ENCODE data around the gene WASHC4. TPM values are rescaled to one million over a fixed set of nuclear protein-coding genes. Genes with fewer than 3 reads are reported as not detected.
A peak's percentile ranks its signal among the peaks of the same experiment; 100 is the strongest.

Gene WASHC4
- total and polyA plus RNA-seq, 2 experiments from 2014 or later, result 18.5 to 24.1 TPM

GRCh38 chr12:105212438-105212837 is 104.9 kb downstream of the WASHC4 start:
- no peak for TF ChIP-seq CTCF (IDR thresholded peaks at IDR 0.05; ENCODE audit: low read depth, low read length)
- DNase-seq (ENCODE audit: low read depth in 1 of 2, low spot score in 1 of 2), result peak in 1 of 2 donors; percentile 74
- H3K4me1 ChIP-seq (ENCODE audit: low read depth), result no peaks in the 10 kb centered on the region
- H3K9me3 ChIP-seq (ENCODE audit: low read depth), result no peaks in the 10 kb centered on the region
- no peak overlapping the region for H3K27ac ChIP-seq
- H3K4me3 ChIP-seq, result no peak overlapping the region
- no peaks in the 10 kb centered on the region for H3K27me3 ChIP-seq
- H3K36me3 ChIP-seq, result peaks cover 38% of the 10 kb centered on the region

DNA sequence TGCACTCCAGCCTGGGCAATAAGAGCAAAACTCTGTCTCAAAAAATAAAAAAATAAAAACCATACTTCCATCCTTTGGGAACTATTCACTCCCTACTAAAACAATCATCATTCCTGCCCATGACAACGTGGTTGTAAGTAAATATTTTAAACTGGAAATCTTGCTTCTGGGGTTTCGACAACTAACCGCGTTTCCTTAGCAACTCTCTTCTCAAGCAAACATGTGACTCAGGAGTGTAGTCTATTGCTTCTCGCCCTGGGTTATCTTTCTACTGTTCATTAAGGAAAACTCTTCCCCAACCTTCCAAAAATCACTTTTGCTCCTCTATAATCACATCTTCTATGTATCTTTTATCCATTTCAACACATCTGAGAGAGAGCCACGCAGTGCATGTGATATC is 106.6 kb downstream of the WASHC4 start:
- H3K36me3 ChIP-seq, result peaks cover 40% of the 10 kb centered on the region
- H3K9me3 ChIP-seq (ENCODE audit: low read depth), result no peaks in the 10 kb centered on the region
- H3K27me3 ChIP-seq, result no peaks in the 10 kb centered on the region
- H3K27ac ChIP-seq, result no peak overlapping the region
- DNase-seq (ENCODE audit: low read depth in 1 of 2, low spot score in 1 of 2), result peak in 1 of 2 donors; percentile 71
- no peak for TF ChIP-seq CTCF (IDR thresholded peaks at IDR 0.05; ENCODE audit: low read depth, low read length)
- H3K4me3 ChIP-seq, result no peak overlapping the region
- peaks cover 7% of the 10 kb centered on the region for H3K4me1 ChIP-seq (ENCODE audit: low read depth)

GRCh38 chr12:105214670-105215375 is 107.3 kb downstream of the WASHC4 start:
- TF ChIP-seq CTCF (IDR thresholded peaks at IDR 0.05; ENCODE audit: low read depth, low read length), result no peak
- H3K27ac ChIP-seq, result no peak overlapping the region
- peaks cover 40% of the 10 kb centered on the region for H3K36me3 ChIP-seq
- no peaks in the 10 kb centered on the region for H3K9me3 ChIP-seq (ENCODE audit: low read depth)
- no peak overlapping the region for H3K4me3 ChIP-seq
- H3K27me3 ChIP-seq, result no peaks in the 10 kb centered on the region
- peaks cover 7% of the 10 kb centered on the region for H3K4me1 ChIP-seq (ENCODE audit: low read depth)
- DNase-seq (ENCODE audit: low read depth in 1 of 2, low spot score in 1 of 2), result peak in 1 of 2 donors; percentile 50

GRCh38 chr12:105218434-105218833 is 110.9 kb downstream of the WASHC4 start:
- no peak for TF ChIP-seq CTCF (IDR thresholded peaks at IDR 0.05; ENCODE audit: low read depth, low read length)
- Histone ChIP-seq H3K4me1 (ENCODE audit: low read depth) (peaks cover 12% of the 10 kb centered on the region), H3K36me3 (peaks cover 27% of the 10 kb centered on the region), H3K9me3 (ENCODE audit: low read depth) (no peaks in the 10 kb centered on the region), H3K27ac (peak overlapping the region; percentile 65), H3K4me3 (no peak overlapping the region), H3K27me3 (no peaks in the 10 kb centered on the region)
- peak in 1 of 2 donors; percentile 40 for DNase-seq (ENCODE audit: low read depth in 1 of 2, low spot score in 1 of 2)

Other genes starting within 250 kb of the WASHC4 start
- 5.9 and 11.7 TPM in 2 replicates for gene SLC41A2, start 149.4 kb upstream of the WASHC4 start, total RNA-seq
- gene SLC41A2, start 149.4 kb upstream of the WASHC4 start, polyA plus RNA-seq, result 2.1 and 3.1 TPM in 2 replicates
- 7.5 and 9.0 TPM in 2 replicates for gene NOPCHAP1, start 121.4 kb upstream of the WASHC4 start, total RNA-seq
- 25.6 and 50.9 TPM in 2 replicates for gene NOPCHAP1, start 121.4 kb upstream of the WASHC4 start, polyA plus RNA-seq
- 0.14 and 0.63 TPM in 2 replicates for gene ALDH1L2, start 23.3 kb upstream of the WASHC4 start, total RNA-seq
- gene ALDH1L2, start 23.3 kb upstream of the WASHC4 start, polyA plus RNA-seq, result 0.12 and 2.3 TPM in 2 replicates
- gene APPL2, start 128.4 kb downstream of the WASHC4 start, total RNA-seq, result 13.2 and 23.3 TPM in 2 replicates
- gene APPL2, start 128.4 kb downstream of the WASHC4 start, polyA plus RNA-seq, result 23.2 and 24.7 TPM in 2 replicates
- 39.3 and 56.6 TPM in 2 replicates for gene C12orf75, start 223.0 kb downstream of the WASHC4 start, total RNA-seq
- 78.2 and 106 TPM in 2 replicates for gene C12orf75, start 223.0 kb downstream of the WASHC4 start, polyA plus RNA-seq